ENCODE measurements around the gene ARFGAP1.
A peak's percentile ranks its signal among the peaks of the same experiment; 100 is the strongest.

DNA sequence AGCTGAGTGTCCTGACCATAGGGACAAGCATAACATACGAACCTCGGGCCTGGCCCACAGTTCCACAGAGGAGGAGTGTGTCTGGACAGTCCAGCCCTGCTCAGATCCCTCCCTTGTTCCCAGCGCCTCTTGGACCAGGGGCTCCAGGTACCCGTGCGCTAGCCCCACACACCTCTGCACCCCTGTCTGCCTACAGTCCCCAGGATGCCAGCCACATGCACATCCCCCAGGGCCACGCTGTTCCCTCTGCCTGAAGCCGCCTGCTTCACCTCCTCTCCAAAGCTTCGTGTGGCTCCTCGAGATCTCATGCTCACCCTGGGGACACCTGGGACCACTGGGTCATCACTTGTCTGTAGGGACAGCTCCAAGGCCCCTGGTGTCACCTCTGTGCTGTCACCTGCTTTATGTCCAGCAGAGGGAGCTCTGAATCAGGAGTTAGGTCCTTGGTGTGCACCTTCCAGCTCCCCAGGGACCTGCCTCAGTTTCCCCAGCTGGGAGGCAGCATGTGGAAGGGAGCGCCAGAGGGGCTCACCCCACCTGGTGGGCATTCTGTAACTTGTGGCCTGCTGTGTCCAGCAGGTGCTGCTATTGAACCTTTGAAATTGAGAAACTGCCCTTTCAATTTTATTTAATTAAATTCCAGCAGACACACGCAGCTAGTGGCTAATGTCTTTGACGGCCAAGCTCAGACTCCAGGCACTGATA is 49.3 kb upstream of the ARFGAP1 start:
- TF ChIP-seq POLR2A (IDR thresholded peaks at IDR 0.05) (no peak), POLR2AphosphoS5 (IDR thresholded peaks at IDR 0.05; ENCODE audit: insufficient read depth in 1 of 2, low read depth in 1 of 2) (no peak)
- TF ChIP-seq, protein P1, sequence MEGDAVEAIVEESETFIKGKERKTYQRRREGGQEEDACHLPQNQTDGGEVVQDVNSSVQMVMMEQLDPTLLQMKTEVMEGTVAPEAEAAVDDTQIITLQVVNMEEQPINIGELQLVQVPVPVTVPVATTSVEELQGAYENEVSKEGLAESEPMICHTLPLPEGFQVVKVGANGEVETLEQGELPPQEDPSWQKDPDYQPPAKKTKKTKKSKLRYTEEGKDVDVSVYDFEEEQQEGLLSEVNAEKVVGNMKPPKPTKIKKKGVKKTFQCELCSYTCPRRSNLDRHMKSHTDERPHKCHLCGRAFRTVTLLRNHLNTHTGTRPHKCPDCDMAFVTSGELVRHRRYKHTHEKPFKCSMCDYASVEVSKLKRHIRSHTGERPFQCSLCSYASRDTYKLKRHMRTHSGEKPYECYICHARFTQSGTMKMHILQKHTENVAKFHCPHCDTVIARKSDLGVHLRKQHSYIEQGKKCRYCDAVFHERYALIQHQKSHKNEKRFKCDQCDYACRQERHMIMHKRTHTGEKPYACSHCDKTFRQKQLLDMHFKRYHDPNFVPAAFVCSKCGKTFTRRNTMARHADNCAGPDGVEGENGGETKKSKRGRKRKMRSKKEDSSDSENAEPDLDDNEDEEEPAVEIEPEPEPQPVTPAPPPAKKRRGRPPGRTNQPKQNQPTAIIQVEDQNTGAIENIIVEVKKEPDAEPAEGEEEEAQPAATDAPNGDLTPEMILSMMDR (IDR thresholded peaks at IDR 0.05), result peak; percentile 9 to 42 (median 35)

Measured in vagina (tissue), 2 donors.